HTR-8/SVneo (cell line): ENCODE results near the gene FGA.

Experiments used
- DNase-seq: peaks from one replicate; pipeline ENCODE4 v3.0.0; 2011; ENCODE audit warnings: low spot score, mixed read lengths; ENCODE audit not compliant: insufficient read length
- FAIRE-seq: peaks from 2 replicates; lab custom pipeline; 2011; peaks lifted over from hg19 to GRCh38; lab: Jason Lieb, UNC

FGA gene

DNA sequence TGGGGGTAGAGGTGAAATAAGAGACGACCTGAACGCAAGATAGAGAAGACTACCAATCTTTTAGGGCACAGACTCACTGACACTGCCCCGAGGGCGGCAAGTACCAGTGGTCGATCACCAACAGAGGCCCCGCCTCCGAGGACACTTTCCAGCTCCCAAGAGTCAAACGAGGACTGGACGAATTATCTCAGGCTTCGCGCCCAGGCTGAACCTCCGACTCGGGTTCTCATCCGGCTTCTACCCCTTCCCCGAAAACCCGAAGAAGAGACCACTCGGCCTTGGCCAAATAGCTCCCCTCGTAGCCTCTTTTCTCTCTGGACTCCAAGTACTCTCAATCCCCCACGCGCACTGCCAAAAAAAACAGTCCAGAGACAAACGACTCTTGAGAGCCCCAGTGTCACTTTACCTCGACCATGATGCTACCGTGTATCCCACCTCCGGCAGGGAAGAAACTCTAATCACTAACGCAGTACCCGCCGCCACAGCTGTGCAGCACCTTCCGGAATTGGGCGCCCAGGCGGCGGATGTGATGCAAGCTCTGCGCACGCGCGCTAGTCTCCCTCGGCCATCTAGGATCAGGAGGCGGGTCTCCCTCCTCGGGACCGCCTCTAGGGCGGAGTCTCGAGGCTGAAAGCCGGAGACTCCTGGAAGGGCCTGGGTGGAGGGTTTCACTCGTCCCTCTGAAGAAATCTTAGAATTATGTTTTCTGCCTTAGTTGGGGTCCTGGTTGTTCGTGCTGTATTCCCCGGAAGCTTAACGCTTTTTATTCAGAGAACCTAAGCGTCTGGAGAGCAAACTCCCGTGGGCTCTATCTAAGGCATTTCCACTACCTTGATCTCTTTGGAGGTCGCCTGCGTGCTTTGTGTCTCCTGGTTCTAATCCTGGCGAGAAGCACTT is 40.4 kb downstream of the FGA start, which contains the start of gene PLRG1:
Gene PLRG1, minus strand, starts transcription at position 507 of the 897 bp plus-strand sequence. Its CDS starts 92 bp downstream, at position 415.
- DNase-seq = peak; percentile 87
- peak; percentile 55 for FAIRE-seq

DNA sequence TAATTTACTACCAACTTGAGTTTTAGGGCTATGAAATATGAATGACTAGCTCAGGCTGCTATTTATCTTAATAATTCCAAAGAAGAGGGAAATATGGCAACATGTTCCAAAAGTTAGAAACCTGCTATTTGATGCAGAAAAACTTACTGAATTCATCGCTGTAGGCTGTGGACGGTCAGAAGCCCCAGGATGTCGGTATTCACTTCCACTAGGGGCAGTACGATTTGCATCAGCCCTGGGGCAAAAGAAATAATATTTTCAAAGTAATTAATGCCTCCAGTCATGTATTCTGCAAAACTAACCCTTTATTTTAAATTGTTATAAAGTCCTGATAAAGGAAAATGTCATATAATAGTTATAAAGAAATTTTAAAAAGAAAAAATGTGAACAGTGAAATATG is 44.9 kb downstream of the FGA start:
- DNase-seq (no peak), FAIRE-seq (no peak)

DNA sequence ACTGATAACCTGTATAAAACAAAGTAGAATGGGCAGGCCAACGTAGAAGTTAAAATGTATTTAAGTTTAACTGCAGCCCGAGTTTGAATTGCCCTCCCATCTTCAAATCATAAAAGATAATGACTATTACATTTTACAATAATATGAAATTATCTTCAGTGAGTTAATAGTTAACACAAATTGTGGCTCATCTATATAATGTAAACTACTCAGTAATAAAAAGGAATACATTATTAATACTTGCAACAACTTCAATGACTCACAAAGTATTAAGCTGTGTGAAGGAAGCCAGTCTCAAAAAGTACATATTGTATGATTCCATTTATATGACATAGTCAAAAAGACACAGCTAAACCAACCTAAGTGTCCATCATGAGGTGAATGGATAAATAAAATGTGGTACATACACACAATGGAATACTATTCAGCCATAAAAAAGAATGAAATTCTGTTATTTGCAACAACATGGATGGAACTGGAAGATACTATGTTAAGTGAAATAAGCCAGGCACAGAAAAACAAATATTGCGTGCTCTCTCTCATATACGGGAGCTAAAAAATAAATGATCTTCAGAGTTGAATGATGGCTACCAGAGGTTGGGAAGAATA is 48.2 kb downstream of the FGA start:
- FAIRE-seq (no peak), DNase-seq (no peak)
